Neural cell (in vitro differentiated cells): ENCODE results near the gene ZRANB3. TPM values are rescaled to one million over a fixed set of nuclear protein-coding genes. Genes with fewer than 3 reads are reported as not detected.

ENCODE experiments used
- H2AFZ ChIP-seq: fragments of 200-600, 300-800 bp; sonication (generic), shearing (Covaris generic); 2 replicates; pipeline ENCODE4 v1.6.0; 2014; ENCODE audit warnings: low read depth, mild to moderate bottlenecking, antibody characterized with exemption, low read length, moderate library complexity
- H3F3A ChIP-seq: fragments of 200-600 bp; shearing (Covaris generic); 2 replicates; pipeline ENCODE4 v1.6.1; 2016; ENCODE audit warnings: mild to moderate bottlenecking, moderate library complexity, mixed read lengths, antibody characterized with exemption, low read length; ENCODE audit not compliant: insufficient read depth, poor library complexity, severe bottlenecking
- H3K27ac ChIP-seq: fragments of 200-600, 300-800 bp; sonication (generic), shearing (Covaris generic); 2 replicates; pipeline ENCODE4 v1.5.1; 2014; ENCODE audit warnings: mild to moderate bottlenecking, low read length, moderate library complexity
- H3K27me3 ChIP-seq: fragments of 300-800, 200-600 bp; sonication (generic), shearing (Covaris generic); 2 replicates; pipeline ENCODE4 v1.6.0; 2014; ENCODE audit warnings: mild to moderate bottlenecking, low read depth, low read length, moderate library complexity; ENCODE audit not compliant: insufficient read depth
- H3K36me3 ChIP-seq: fragments of 300-800, 200-600 bp; sonication (generic), shearing (Covaris generic); 2 replicates; pipeline ENCODE4 v1.5.1; 2014; ENCODE audit warnings: mild to moderate bottlenecking, antibody characterized with exemption, low read length, moderate library complexity; ENCODE audit not compliant: insufficient read depth
- H3K4me2 ChIP-seq: fragments of 300-800, 200-600 bp; sonication (generic), shearing (Covaris generic); 2 replicates; pipeline ENCODE4 v1.6.0; 2014; ENCODE audit warnings: mild to moderate bottlenecking, low read length
- H3K4me3 ChIP-seq: fragments of 300-800, 200-600 bp; sonication (generic), shearing (Covaris generic); 2 replicates; pipeline ENCODE4 v1.5.1; 2014; ENCODE audit warnings: mild to moderate bottlenecking, low read length, moderate library complexity
- H3K79me2 ChIP-seq: fragments of 200-600 bp; shearing (Covaris generic); replicated peaks from 2 replicates; pipeline ENCODE4 v1.6.0; 2014; ENCODE audit warnings: mild to moderate bottlenecking, low read length, moderate library complexity; ENCODE audit not compliant: insufficient read depth
- H3K9ac ChIP-seq: fragments of 300-800, 200-600 bp; sonication (generic), shearing (Covaris generic); 2 replicates; pipeline ENCODE4 v1.6.1; 2016; ENCODE audit warnings: mild to moderate bottlenecking, low read length, mixed read lengths
- H3K9me2 ChIP-seq: fragments of 200-600 bp; shearing (Covaris generic); 2 replicates; pipeline ENCODE4 v1.6.1; 2016; ENCODE audit warnings: mild to moderate bottlenecking, low read length, mixed read lengths; ENCODE audit not compliant: insufficient read depth
- H3K9me3 ChIP-seq: fragments of 200-600, 300-800 bp; sonication (generic), shearing (Covaris generic); 2 replicates; pipeline ENCODE4 v1.6.1; 2016; ENCODE audit warnings: mild to moderate bottlenecking, mixed run types, low read length, moderate library complexity, mixed read lengths
- H4K20me1 ChIP-seq: fragments of 200-600 bp; shearing (Covaris generic); 2 replicates; pipeline ENCODE4 v1.6.1; 2016; ENCODE audit warnings: mild to moderate bottlenecking, mixed run types; ENCODE audit not compliant: insufficient read depth
- EP300 ChIP-seq: fragments of 450-650 bp; conservative IDR thresholded peaks from 2 replicates; pipeline ENCODE4 v1.6.1; 2014; ENCODE audit warnings: antibody characterized with exemption, mild to moderate bottlenecking, moderate library complexity; ENCODE audit not compliant: poor library complexity, severe bottlenecking
- EZH2 ChIP-seq: fragments of 200-600, 300-800 bp; shearing (Covaris generic), sonication (generic); IDR thresholded peaks from 2 replicates; pipeline ENCODE4 v1.6.1; 2014; ENCODE audit warnings: antibody characterized with exemption, low read length, borderline replicate concordance, mild to moderate bottlenecking; ENCODE audit not compliant: insufficient read depth, poor library complexity, severe bottlenecking
- MXI1 ChIP-seq: fragments of 450-650 bp; conservative IDR thresholded peaks from 2 replicates; pipeline ENCODE4 v1.6.1; 2014; ENCODE audit warnings: antibody characterized with exemption, mild to moderate bottlenecking; ENCODE audit not compliant: poor library complexity, severe bottlenecking
- POLR2AphosphoS5 ChIP-seq: IDR thresholded peaks from 2 replicates; pipeline ENCODE4 v1.6.1; 2012
- RAD21 ChIP-seq: fragments of 450-650 bp; conservative IDR thresholded peaks from 2 replicates; pipeline ENCODE4 v1.6.1; 2014; ENCODE audit warnings: antibody characterized with exemption, mild to moderate bottlenecking, moderate library complexity
- SMC3 ChIP-seq: fragments of 450-650 bp; conservative IDR thresholded peaks from 2 replicates; pipeline ENCODE4 v1.6.1; 2014; ENCODE audit warnings: antibody characterized with exemption, mild to moderate bottlenecking, moderate library complexity; ENCODE audit not compliant: poor library complexity
- TAF1 ChIP-seq: IDR thresholded peaks from 2 replicates; pipeline ENCODE4 v1.6.1; 2012; ENCODE audit warnings: low read depth
- polyA plus RNA-seq: library from polyadenylated mRNA; depleted of rRNA; stranded (reverse); fragments of >200 nt; gene quantifications from 2 replicates; pipeline ENCODE4 v1.2.3, GENCODE V29; 2014
- TF ChIP-seq, protein P1 (sequence below): IDR thresholded peaks from 2 replicates; pipeline ENCODE4 v1.6.1; 2012; ENCODE audit warnings: borderline replicate concordance
- TF ChIP-seq, protein P2 (sequence below): fragments of 450-650 bp; IDR thresholded peaks from 2 replicates; pipeline ENCODE4 v1.5.1; 2014; ENCODE audit warnings: antibody characterized with exemption, mild to moderate bottlenecking, moderate library complexity; ENCODE audit not compliant: poor library complexity, severe bottlenecking

ZRANB3 gene
- polyA plus RNA-seq, 1 donor from 2014 or later, result 3.5 TPM

DNA sequence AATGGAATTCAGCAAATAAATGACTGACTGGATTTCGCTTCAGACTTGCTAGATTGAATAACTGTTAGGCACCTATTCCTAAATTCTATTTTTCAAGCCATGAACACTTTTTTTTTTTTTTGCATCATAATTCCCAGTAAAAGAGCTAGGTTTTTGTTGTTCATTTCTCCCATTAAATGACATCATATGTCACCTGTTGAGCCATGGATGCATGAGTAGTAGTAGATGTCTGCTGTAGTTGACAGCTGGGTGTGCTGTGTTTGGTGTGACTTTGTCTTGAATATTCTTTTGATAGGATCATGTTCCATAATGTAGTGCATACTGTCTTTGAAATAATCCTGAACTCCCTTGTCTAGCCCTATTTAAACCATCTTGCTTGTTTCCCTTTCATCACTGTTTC is 363.7 kb downstream of the ZRANB3 start:
- Histone ChIP-seq H3K27me3 (no peaks in the 10 kb centered on the region), H2AFZ (no peak overlapping the region), H3F3A (peaks cover 3% of the 10 kb centered on the region), H3K9ac (no peak overlapping the region), H3K27ac (no peak overlapping the region), H3K4me2 (no peak overlapping the region), H3K79me2 (no peaks in the 10 kb centered on the region), H4K20me1 (no peaks in the 10 kb centered on the region), H3K9me2 (no peaks in the 10 kb centered on the region), H3K4me3 (no peak overlapping the region), H3K36me3 (peaks cover 10% of the 10 kb centered on the region), H3K9me3 (no peaks in the 10 kb centered on the region)
- TF ChIP-seq TAF1 (no peak), RAD21 (no peak), POLR2AphosphoS5 (no peak), EP300 (no peak), SMC3 (no peak), MXI1 (no peak), EZH2 (no peak)
- TF ChIP-seq, protein P1, sequence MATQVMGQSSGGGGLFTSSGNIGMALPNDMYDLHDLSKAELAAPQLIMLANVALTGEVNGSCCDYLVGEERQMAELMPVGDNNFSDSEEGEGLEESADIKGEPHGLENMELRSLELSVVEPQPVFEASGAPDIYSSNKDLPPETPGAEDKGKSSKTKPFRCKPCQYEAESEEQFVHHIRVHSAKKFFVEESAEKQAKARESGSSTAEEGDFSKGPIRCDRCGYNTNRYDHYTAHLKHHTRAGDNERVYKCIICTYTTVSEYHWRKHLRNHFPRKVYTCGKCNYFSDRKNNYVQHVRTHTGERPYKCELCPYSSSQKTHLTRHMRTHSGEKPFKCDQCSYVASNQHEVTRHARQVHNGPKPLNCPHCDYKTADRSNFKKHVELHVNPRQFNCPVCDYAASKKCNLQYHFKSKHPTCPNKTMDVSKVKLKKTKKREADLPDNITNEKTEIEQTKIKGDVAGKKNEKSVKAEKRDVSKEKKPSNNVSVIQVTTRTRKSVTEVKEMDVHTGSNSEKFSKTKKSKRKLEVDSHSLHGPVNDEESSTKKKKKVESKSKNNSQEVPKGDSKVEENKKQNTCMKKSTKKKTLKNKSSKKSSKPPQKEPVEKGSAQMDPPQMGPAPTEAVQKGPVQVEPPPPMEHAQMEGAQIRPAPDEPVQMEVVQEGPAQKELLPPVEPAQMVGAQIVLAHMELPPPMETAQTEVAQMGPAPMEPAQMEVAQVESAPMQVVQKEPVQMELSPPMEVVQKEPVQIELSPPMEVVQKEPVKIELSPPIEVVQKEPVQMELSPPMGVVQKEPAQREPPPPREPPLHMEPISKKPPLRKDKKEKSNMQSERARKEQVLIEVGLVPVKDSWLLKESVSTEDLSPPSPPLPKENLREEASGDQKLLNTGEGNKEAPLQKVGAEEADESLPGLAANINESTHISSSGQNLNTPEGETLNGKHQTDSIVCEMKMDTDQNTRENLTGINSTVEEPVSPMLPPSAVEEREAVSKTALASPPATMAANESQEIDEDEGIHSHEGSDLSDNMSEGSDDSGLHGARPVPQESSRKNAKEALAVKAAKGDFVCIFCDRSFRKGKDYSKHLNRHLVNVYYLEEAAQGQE, result no peak
- TF ChIP-seq, protein P2, sequence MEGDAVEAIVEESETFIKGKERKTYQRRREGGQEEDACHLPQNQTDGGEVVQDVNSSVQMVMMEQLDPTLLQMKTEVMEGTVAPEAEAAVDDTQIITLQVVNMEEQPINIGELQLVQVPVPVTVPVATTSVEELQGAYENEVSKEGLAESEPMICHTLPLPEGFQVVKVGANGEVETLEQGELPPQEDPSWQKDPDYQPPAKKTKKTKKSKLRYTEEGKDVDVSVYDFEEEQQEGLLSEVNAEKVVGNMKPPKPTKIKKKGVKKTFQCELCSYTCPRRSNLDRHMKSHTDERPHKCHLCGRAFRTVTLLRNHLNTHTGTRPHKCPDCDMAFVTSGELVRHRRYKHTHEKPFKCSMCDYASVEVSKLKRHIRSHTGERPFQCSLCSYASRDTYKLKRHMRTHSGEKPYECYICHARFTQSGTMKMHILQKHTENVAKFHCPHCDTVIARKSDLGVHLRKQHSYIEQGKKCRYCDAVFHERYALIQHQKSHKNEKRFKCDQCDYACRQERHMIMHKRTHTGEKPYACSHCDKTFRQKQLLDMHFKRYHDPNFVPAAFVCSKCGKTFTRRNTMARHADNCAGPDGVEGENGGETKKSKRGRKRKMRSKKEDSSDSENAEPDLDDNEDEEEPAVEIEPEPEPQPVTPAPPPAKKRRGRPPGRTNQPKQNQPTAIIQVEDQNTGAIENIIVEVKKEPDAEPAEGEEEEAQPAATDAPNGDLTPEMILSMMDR, result no peak

DNA sequence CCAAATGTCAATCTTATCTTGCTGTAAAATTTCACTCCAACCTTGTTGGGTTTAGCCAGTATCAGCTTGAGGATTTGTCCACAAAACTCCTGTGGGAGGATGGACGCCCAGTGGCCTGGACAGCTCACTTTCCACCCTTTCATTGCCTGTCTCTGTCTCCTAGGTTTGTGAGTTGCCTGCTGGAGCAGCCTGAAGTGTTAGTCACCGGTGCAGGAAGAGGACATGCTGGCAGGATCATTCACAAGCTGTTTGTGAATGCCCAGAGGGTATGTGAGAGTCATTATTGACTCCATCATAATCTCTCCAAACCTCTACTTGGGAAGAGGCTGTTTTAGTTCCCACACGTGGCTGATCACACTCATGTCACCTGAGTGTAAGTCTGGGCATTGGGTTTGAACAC is 366.6 kb downstream of the ZRANB3 start:
- Histone ChIP-seq H3K36me3 (peaks cover 10% of the 10 kb centered on the region), H3K4me3 (no peak overlapping the region), H3K9me2 (no peaks in the 10 kb centered on the region)

More for the DNA sequence above, 366.6 kb downstream of the ZRANB3 start:
- Histone ChIP-seq H4K20me1 (no peaks in the 10 kb centered on the region), H3K9me3 (no peaks in the 10 kb centered on the region), H3K9ac (no peak overlapping the region), H3K79me2 (no peaks in the 10 kb centered on the region), H3K27me3 (no peaks in the 10 kb centered on the region), H2AFZ (no peak overlapping the region), H3K4me2 (no peak overlapping the region), H3F3A (peaks cover 3% of the 10 kb centered on the region), H3K27ac (no peak overlapping the region)
- TF ChIP-seq POLR2AphosphoS5, result no peak
- no peak for TF ChIP-seq TAF1
- no peak for TF ChIP-seq MXI1
- TF ChIP-seq, protein P1, result no peak
- no peak for TF ChIP-seq RAD21
- no peak for TF ChIP-seq SMC3
- TF ChIP-seq EP300, result no peak
- TF ChIP-seq, protein P2, result no peak
- no peak for TF ChIP-seq EZH2
